ENCODE results near the gene SLC25A26. TPM values are rescaled to one million over a fixed set of nuclear protein-coding genes. Genes with fewer than 3 reads are reported as not detected.

Gene SLC25A26
- total and polyA plus RNA-seq, 2 of the 13 experiments (the other 11 are each of a cell fraction or from before 2014, with no cell fraction given): 23.1 to 32.7 TPM

GRCh38 chr3:66398228-66399025 is 177.6 kb downstream of the SLC25A26 start:
- H3K79me2 ChIP-seq (ENCODE audit: insufficient read depth, low read length): no peaks in the 10 kb centered on the region
- no peak overlapping the region for H3K4me2 ChIP-seq (ENCODE audit: low read depth, low read length)
- no peak overlapping the region for H2AFZ ChIP-seq (ENCODE audit: low read length)
- peaks cover 22 to 58% of the 10 kb centered on the region in 2 experiments for H3K36me3 ChIP-seq (replicated peaks in 1 of 2; ENCODE audit: control insufficient read depth in 1 of 2, insufficient read depth in 2 of 2, low read length in 2 of 2)
- ATAC-seq (no peak), FAIRE-seq (no peak), DNase-seq (ENCODE audit: low spot score) (no peak)
- in situ Hi-C loops (cut with HindIII; ENCODE audit: extremely low pct_ligation_motif_present, low pct_unique_long_range_greater_than_20kb) (no loop called here), intact Hi-C loops (cut with micrococcal nuclease; ENCODE audit: unreplicated experiment) (no loop called here)
- H3K27ac ChIP-seq (ENCODE audit: extremely low read length, insufficient read depth, low read length): no peak overlapping the region
- WGBS (ENCODE audit: low lambda C conversion rate): 93% methylated on average over 9 of the region's 9 CpGs
- H3K4me3 ChIP-seq (replicated peaks in 1 of 3; ENCODE audit: insufficient read depth in 1 of 3, low read depth in 2 of 3, low read length in 3 of 3): no peak overlapping the region
- no peaks in the 10 kb centered on the region for H3K9me3 ChIP-seq (ENCODE audit: low read length)
- H4K20me1 ChIP-seq (ENCODE audit: insufficient read depth, low read length): no peaks in the 10 kb centered on the region
- no TSS peak for BruUV-seq (replicated peaks)
- H3K27me3 ChIP-seq (ENCODE audit: control insufficient read depth in 1 of 2, insufficient read depth in 2 of 2, low read length in 2 of 2): no peaks in the 10 kb centered on the region
- no peaks in the 10 kb centered on the region for H3K4me1 ChIP-seq (ENCODE audit: insufficient read depth, low read length)
- POLR2A ChIA-PET: no interaction called here
- no peak overlapping the region for H3K9ac ChIP-seq (ENCODE audit: insufficient read depth, low read depth, low read length)
- CTCF ChIA-PET (ENCODE audit: low intra/inter-chr PET ratio, low total read pairs): no interaction called here
- TF ChIP-seq ZFAT (CRISPR knock-in tag; conservative IDR thresholded peaks at IDR 0.05) (no peak), ZNF441 (CRISPR knock-in tag; IDR thresholded peaks at IDR 0.05; ENCODE audit: borderline replicate concordance) (no peak), TOPORS (CRISPR knock-in tag; IDR thresholded peaks at IDR 0.05) (no peak), TARDBP (CRISPR knock-in tag; IDR thresholded peaks at IDR 0.05) (no peak), ZNF839 (CRISPR knock-in tag; IDR thresholded peaks at IDR 0.05; ENCODE audit: borderline replicate concordance) (no peak), HMGXB3 (CRISPR knock-in tag; IDR thresholded peaks at IDR 0.05; ENCODE audit: borderline replicate concordance) (no peak), ZBTB34 (CRISPR knock-in tag; IDR thresholded peaks at IDR 0.05) (no peak), MBNL3 (CRISPR knock-in tag; conservative IDR thresholded peaks at IDR 0.05) (no peak), BORCS8-MEF2B (CRISPR knock-in tag; IDR thresholded peaks at IDR 0.05) (no peak), FOXK2 (IDR thresholded peaks at IDR 0.05) (no peak), ZNF260 (CRISPR knock-in tag; IDR thresholded peaks at IDR 0.05; ENCODE audit: borderline replicate concordance, low read depth) (no peak), ZFP1 (CRISPR knock-in tag; IDR thresholded peaks at IDR 0.05) (no peak), GZF1 (CRISPR knock-in tag; IDR thresholded peaks at IDR 0.05) (no peak), ZNF704 (CRISPR knock-in tag; IDR thresholded peaks at IDR 0.05; ENCODE audit: borderline replicate concordance) (no peak), TMF1 (CRISPR knock-in tag; IDR thresholded peaks at IDR 0.05; ENCODE audit: low read depth) (no peak), ZNF354B (CRISPR knock-in tag; IDR thresholded peaks at IDR 0.05) (no peak)
